ENCODE results near the gene NADK2.

Gene NADK2

GRCh38 chr5:36281626-36282025 is 39.9 kb upstream of the NADK2 start:
- Histone ChIP-seq H2BK15ac (ENCODE audit: low read depth, poor library complexity, severe bottlenecking) (no peak overlapping the region), H2BK12ac (ENCODE audit: low read length in 2 of 2) (no peak overlapping the region), H3K4ac (ENCODE audit: low read depth in 1 of 2, low read length in 2 of 2) (no peak overlapping the region), H3K4me3 (ENCODE audit: insufficient read depth in 1 of 2, low read depth in 1 of 2, low read length in 2 of 2) (no peak overlapping the region), H3K4me2 (ENCODE audit: low read length, poor library complexity, severe bottlenecking) (no peak overlapping the region), H4K91ac (ENCODE audit: low read length) (no peak overlapping the region), H3K14ac (ENCODE audit: low read length in 2 of 2) (no peak overlapping the region), H2AK5ac (ENCODE audit: low read length, severe bottlenecking) (no peak overlapping the region), H3K27me3 (ENCODE audit: control insufficient read depth in 1 of 2, insufficient read depth in 1 of 2, low read length in 2 of 2) (no peaks in the 10 kb centered on the region), H3K18ac (ENCODE audit: low read depth in 1 of 2, low read length in 2 of 2) (no peak overlapping the region), H3K79me1 (replicated peaks; ENCODE audit: low read length, poor library complexity, severe bottlenecking) (no peaks in the 10 kb centered on the region), H3K4me1 (ENCODE audit: control insufficient read depth, insufficient read depth, low read depth, low read length) (no peaks in the 10 kb centered on the region), H4K8ac (ENCODE audit: low read length) (no peak overlapping the region), H3K9ac (ENCODE audit: low read length) (no peak overlapping the region), H2AFZ (ENCODE audit: low read depth, low read length) (no peak overlapping the region), H3K36me3 (ENCODE audit: control insufficient read depth in 1 of 2, insufficient read depth in 2 of 2, low read depth in 1 of 2, low read length in 2 of 2) (no peaks in the 10 kb centered on the region), H3K9me3 (ENCODE audit: control insufficient read depth, low read length) (no peaks in the 10 kb centered on the region), H3K23ac (ENCODE audit: low read length in 2 of 2) (no peak overlapping the region), H2BK5ac (ENCODE audit: low read depth, low read length, poor library complexity, severe bottlenecking) (no peak overlapping the region), H3K27ac (ENCODE audit: low read length, poor library complexity, severe bottlenecking) (no peak overlapping the region), H2BK120ac (ENCODE audit: low read depth, low read length) (no peak overlapping the region)
- WGBS = 100% methylated on average over 1 of the region's 2 CpGs
- DNase-seq = no peak

GRCh38 chr5:36279054-36279698 is 37.5 kb upstream of the NADK2 start:
- no peak overlapping the region for H2AK5ac ChIP-seq (ENCODE audit: low read length, severe bottlenecking)
- H4K8ac ChIP-seq (ENCODE audit: low read length) = no peak overlapping the region
- H4K91ac ChIP-seq (ENCODE audit: low read length) = no peak overlapping the region
- no peaks in the 10 kb centered on the region for H3K9me3 ChIP-seq (ENCODE audit: control insufficient read depth, low read length)
- no peaks in the 10 kb centered on the region for H3K36me3 ChIP-seq (ENCODE audit: control insufficient read depth in 1 of 2, insufficient read depth in 2 of 2, low read depth in 1 of 2, low read length in 2 of 2)
- H3K9ac ChIP-seq (ENCODE audit: low read length) = no peak overlapping the region
- no peak overlapping the region for H3K4me2 ChIP-seq (ENCODE audit: low read length, poor library complexity, severe bottlenecking)
- no peak overlapping the region for H2BK12ac ChIP-seq (ENCODE audit: low read length in 2 of 2)
- H3K4me1 ChIP-seq (ENCODE audit: control insufficient read depth, insufficient read depth, low read depth, low read length) = no peaks in the 10 kb centered on the region
- no peak overlapping the region for H3K4ac ChIP-seq (ENCODE audit: low read depth in 1 of 2, low read length in 2 of 2)
- no peak overlapping the region for H3K23ac ChIP-seq (ENCODE audit: low read length in 2 of 2)
- DNase-seq = peak; percentile 36
- no peaks in the 10 kb centered on the region for H3K27me3 ChIP-seq (ENCODE audit: control insufficient read depth in 1 of 2, insufficient read depth in 1 of 2, low read length in 2 of 2)
- peak overlapping the region in 1 of 2 experiments; percentile 3 for H3K4me3 ChIP-seq (ENCODE audit: insufficient read depth in 1 of 2, low read depth in 1 of 2, low read length in 2 of 2)
- H2BK15ac ChIP-seq (ENCODE audit: low read depth, poor library complexity, severe bottlenecking) = no peak overlapping the region
- no peak overlapping the region for H3K27ac ChIP-seq (ENCODE audit: low read length, poor library complexity, severe bottlenecking)
- no peak overlapping the region for H3K18ac ChIP-seq (ENCODE audit: low read depth in 1 of 2, low read length in 2 of 2)
- H2BK5ac ChIP-seq (ENCODE audit: low read depth, low read length, poor library complexity, severe bottlenecking) = no peak overlapping the region
- no peaks in the 10 kb centered on the region for H3K79me1 ChIP-seq (replicated peaks; ENCODE audit: low read length, poor library complexity, severe bottlenecking)
- H2BK120ac ChIP-seq (ENCODE audit: low read depth, low read length) = no peak overlapping the region
- H3K14ac ChIP-seq (ENCODE audit: low read length in 2 of 2) = no peak overlapping the region
- no peak overlapping the region for H2AFZ ChIP-seq (ENCODE audit: low read depth, low read length)
- 3% methylated on average over 2 of the region's 3 CpGs for WGBS

- Histone ChIP-seq H3K4me3 (ENCODE audit: insufficient read depth in 1 of 2, low read depth in 1 of 2, low read length in 2 of 2) (no peak overlapping the region), H3K79me1 (replicated peaks; ENCODE audit: low read length, poor library complexity, severe bottlenecking) (no peaks in the 10 kb centered on the region), H4K8ac (ENCODE audit: low read length) (no peak overlapping the region), H2BK15ac (ENCODE audit: low read depth, poor library complexity, severe bottlenecking) (no peak overlapping the region), H2AK5ac (ENCODE audit: low read length, severe bottlenecking) (no peak overlapping the region), H3K27ac (ENCODE audit: low read length, poor library complexity, severe bottlenecking) (no peak overlapping the region), H2BK12ac (ENCODE audit: low read length in 2 of 2) (no peak overlapping the region), H4K91ac (ENCODE audit: low read length) (no peak overlapping the region), H3K27me3 (ENCODE audit: control insufficient read depth in 1 of 2, insufficient read depth in 1 of 2, low read length in 2 of 2) (no peaks in the 10 kb centered on the region), H2BK5ac (ENCODE audit: low read depth, low read length, poor library complexity, severe bottlenecking) (no peak overlapping the region), H3K9ac (ENCODE audit: low read length) (no peak overlapping the region), H3K4me2 (ENCODE audit: low read length, poor library complexity, severe bottlenecking) (no peak overlapping the region), H2AFZ (ENCODE audit: low read depth, low read length) (no peak overlapping the region), H3K9me3 (ENCODE audit: control insufficient read depth, low read length) (no peaks in the 10 kb centered on the region), H3K4me1 (ENCODE audit: control insufficient read depth, insufficient read depth, low read depth, low read length) (no peaks in the 10 kb centered on the region), H3K18ac (ENCODE audit: low read depth in 1 of 2, low read length in 2 of 2) (no peak overlapping the region), H3K14ac (ENCODE audit: low read length in 2 of 2) (no peak overlapping the region), H3K23ac (ENCODE audit: low read length in 2 of 2) (no peak overlapping the region), H3K36me3 (ENCODE audit: control insufficient read depth in 1 of 2, insufficient read depth in 2 of 2, low read depth in 1 of 2, low read length in 2 of 2) (no peaks in the 10 kb centered on the region), H2BK120ac (ENCODE audit: low read depth, low read length) (no peak overlapping the region), H3K4ac (ENCODE audit: low read depth in 1 of 2, low read length in 2 of 2) (no peak overlapping the region)
- whole genome bisulfite sequencing = 89% methylated on average over 4 of the region's 5 CpGs
- DNase-seq = no peak
These were observed 35.9 kb upstream of the NADK2 start for GRCh38 chr5:36277521-36278176.

- Histone ChIP-seq H3K27me3 (ENCODE audit: control insufficient read depth in 1 of 2, insufficient read depth in 1 of 2, low read length in 2 of 2) (no peaks in the 10 kb centered on the region), H2BK120ac (ENCODE audit: low read depth, low read length) (no peak overlapping the region), H2BK15ac (ENCODE audit: low read depth, poor library complexity, severe bottlenecking) (no peak overlapping the region), H3K9ac (ENCODE audit: low read length) (no peak overlapping the region), H3K4ac (ENCODE audit: low read depth in 1 of 2, low read length in 2 of 2) (no peak overlapping the region), H3K23ac (ENCODE audit: low read length in 2 of 2) (no peak overlapping the region), H3K4me2 (ENCODE audit: low read length, poor library complexity, severe bottlenecking) (no peak overlapping the region), H3K4me1 (ENCODE audit: control insufficient read depth, insufficient read depth, low read depth, low read length) (no peaks in the 10 kb centered on the region), H3K79me1 (replicated peaks; ENCODE audit: low read length, poor library complexity, severe bottlenecking) (no peaks in the 10 kb centered on the region), H2AFZ (ENCODE audit: low read depth, low read length) (no peak overlapping the region), H3K4me3 (ENCODE audit: insufficient read depth in 1 of 2, low read depth in 1 of 2, low read length in 2 of 2) (no peak overlapping the region), H4K8ac (ENCODE audit: low read length) (peak overlapping the region; percentile 23), H2BK12ac (ENCODE audit: low read length in 2 of 2) (no peak overlapping the region), H4K91ac (ENCODE audit: low read length) (peak overlapping the region; percentile 39), H3K14ac (ENCODE audit: low read length in 2 of 2) (no peak overlapping the region), H2AK5ac (ENCODE audit: low read length, severe bottlenecking) (no peak overlapping the region), H3K18ac (ENCODE audit: low read depth in 1 of 2, low read length in 2 of 2) (no peak overlapping the region), H2BK5ac (ENCODE audit: low read depth, low read length, poor library complexity, severe bottlenecking) (no peak overlapping the region), H3K9me3 (ENCODE audit: control insufficient read depth, low read length) (no peaks in the 10 kb centered on the region), H3K27ac (ENCODE audit: low read length, poor library complexity, severe bottlenecking) (no peak overlapping the region), H3K36me3 (ENCODE audit: control insufficient read depth in 1 of 2, insufficient read depth in 2 of 2, low read depth in 1 of 2, low read length in 2 of 2) (no peaks in the 10 kb centered on the region)
- DNase-seq = no peak
These were observed 35.1 kb upstream of the NADK2 start for GRCh38 chr5:36276864-36277263.
